ENCODE data around the gene CTPS1. TPM values are rescaled to one million over a fixed set of nuclear protein-coding genes. Genes with fewer than 3 reads are reported as not detected.

CTPS1 gene, protein sequence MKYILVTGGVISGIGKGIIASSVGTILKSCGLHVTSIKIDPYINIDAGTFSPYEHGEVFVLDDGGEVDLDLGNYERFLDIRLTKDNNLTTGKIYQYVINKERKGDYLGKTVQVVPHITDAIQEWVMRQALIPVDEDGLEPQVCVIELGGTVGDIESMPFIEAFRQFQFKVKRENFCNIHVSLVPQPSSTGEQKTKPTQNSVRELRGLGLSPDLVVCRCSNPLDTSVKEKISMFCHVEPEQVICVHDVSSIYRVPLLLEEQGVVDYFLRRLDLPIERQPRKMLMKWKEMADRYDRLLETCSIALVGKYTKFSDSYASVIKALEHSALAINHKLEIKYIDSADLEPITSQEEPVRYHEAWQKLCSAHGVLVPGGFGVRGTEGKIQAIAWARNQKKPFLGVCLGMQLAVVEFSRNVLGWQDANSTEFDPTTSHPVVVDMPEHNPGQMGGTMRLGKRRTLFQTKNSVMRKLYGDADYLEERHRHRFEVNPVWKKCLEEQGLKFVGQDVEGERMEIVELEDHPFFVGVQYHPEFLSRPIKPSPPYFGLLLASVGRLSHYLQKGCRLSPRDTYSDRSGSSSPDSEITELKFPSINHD
- total RNA-seq (ENCODE audit: unreplicated experiment), result 41.2 TPM
- long read RNA-seq, transcript CTPS1-202 (19 exons, 3,201 nt), result major isoform, 18 of 29 reads
- long read RNA-seq, partial matches to known transcripts, result 5 of 29 reads
- long read RNA-seq, other reads (novel, unspliced or antisense), result 4 of 29 reads

DNA sequence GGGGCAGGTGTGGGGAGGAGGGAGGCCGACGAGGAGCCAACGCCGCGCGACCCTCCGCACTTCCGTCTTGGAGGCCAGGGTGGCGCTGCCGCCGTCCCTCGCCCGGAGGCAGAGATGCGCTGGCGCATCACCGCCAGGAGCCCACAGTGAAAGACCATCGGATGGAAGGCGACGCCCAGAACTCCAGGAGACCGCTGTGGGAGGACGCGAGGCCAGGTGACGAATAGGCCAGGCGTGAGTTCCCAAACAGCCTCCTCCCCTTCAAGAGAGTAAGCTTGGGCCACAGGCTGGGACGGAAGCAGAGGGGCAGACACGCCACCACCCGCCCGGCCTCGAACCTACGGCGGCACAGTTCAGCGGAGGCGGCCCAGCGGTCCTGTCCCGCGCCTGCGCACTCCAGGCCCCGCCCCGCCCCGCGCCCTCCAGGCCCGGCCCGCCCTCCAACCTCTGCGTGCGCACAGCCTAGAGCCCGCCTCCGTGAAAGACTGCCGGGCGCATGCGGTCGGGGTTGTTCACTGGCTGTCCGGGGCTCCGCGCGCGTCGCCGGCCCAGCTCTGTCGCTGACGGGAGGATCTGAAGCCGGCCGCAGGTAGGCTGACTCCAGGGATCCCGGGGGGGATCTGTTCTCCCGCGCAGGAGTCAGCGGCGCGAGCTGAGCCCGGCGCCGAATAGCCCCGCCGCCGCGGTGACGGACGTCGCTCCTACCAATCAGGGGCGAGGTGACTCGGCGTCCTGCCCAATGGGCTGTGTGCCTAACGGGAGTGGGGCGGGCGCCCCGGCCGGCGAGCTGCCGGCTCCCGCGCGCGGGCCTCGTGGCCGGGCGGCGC lies at the start of gene CTPS1:
CTPS1 (plus strand) TSS at position 456 of the 827 bp plus-strand sequence. CDS start 3,595 bp downstream, outside the sequence.
- Mint-ChIP-seq H3K27me3 (ENCODE audit: unreplicated experiment) (peaks cover 10% of the 10 kb centered on the region), H3K4me1 (ENCODE audit: unreplicated experiment) (peaks cover 33% of the 10 kb centered on the region), H3K36me3 (ENCODE audit: low read depth, unreplicated experiment) (peaks cover 14% of the 10 kb centered on the region), H3K27ac (ENCODE audit: unreplicated experiment) (peak within 1 kb of the TSS; percentile 44), H3K4me3 (ENCODE audit: unreplicated experiment) (peak within 1 kb of the TSS; percentile 92), H3K9me3 (ENCODE audit: unreplicated experiment) (no peaks in the 10 kb centered on the region)
- TF ChIP-seq, protein P1, sequence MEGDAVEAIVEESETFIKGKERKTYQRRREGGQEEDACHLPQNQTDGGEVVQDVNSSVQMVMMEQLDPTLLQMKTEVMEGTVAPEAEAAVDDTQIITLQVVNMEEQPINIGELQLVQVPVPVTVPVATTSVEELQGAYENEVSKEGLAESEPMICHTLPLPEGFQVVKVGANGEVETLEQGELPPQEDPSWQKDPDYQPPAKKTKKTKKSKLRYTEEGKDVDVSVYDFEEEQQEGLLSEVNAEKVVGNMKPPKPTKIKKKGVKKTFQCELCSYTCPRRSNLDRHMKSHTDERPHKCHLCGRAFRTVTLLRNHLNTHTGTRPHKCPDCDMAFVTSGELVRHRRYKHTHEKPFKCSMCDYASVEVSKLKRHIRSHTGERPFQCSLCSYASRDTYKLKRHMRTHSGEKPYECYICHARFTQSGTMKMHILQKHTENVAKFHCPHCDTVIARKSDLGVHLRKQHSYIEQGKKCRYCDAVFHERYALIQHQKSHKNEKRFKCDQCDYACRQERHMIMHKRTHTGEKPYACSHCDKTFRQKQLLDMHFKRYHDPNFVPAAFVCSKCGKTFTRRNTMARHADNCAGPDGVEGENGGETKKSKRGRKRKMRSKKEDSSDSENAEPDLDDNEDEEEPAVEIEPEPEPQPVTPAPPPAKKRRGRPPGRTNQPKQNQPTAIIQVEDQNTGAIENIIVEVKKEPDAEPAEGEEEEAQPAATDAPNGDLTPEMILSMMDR (IDR thresholded peaks at IDR 0.05; ENCODE audit: unreplicated experiment), result no peak
- peak; percentile 94 for DNase-seq (ENCODE audit: low spot score)

- no peaks in the 10 kb centered on the region for H3K36me3 Mint-ChIP-seq (ENCODE audit: low read depth, unreplicated experiment)
- H3K27ac Mint-ChIP-seq (ENCODE audit: unreplicated experiment), result no peak overlapping the region
- H3K4me1 Mint-ChIP-seq (ENCODE audit: unreplicated experiment), result peaks cover 20% of the 10 kb centered on the region
- no peaks in the 10 kb centered on the region for H3K9me3 Mint-ChIP-seq (ENCODE audit: unreplicated experiment)
- TF ChIP-seq, protein P1 (IDR thresholded peaks at IDR 0.05; ENCODE audit: unreplicated experiment), result no peak
- peaks cover 3% of the 10 kb centered on the region for H3K27me3 Mint-ChIP-seq (ENCODE audit: unreplicated experiment)
- no peak for DNase-seq (ENCODE audit: low spot score)
- no peak overlapping the region for H3K4me3 Mint-ChIP-seq (ENCODE audit: unreplicated experiment)
Observed at GRCh38 chr1:40930174-40930964, 49.1 kb upstream of the CTPS1 start.

DNA sequence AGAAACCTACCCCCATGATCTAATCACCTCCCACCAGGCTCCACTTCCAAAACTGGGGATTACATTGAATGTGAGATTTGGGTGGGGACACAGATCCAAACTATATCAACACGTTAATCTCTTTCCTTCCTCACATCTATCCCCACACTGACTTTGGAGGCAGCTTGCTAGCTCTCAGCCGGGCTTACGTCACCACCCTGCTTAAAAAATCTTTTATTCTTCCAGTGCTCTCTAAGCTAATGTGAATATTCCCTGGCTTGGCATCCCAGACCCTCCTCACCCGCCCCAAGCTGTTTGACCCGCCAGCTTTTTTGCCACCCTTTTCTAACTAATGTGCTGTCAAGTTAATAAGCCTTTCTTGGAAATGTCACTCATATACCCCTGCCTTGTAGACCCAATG lies 47.9 kb upstream of the CTPS1 start:
- no peak for DNase-seq (ENCODE audit: low spot score)
- Mint-ChIP-seq H3K4me3 (ENCODE audit: unreplicated experiment) (no peak overlapping the region), H3K9me3 (ENCODE audit: unreplicated experiment) (no peaks in the 10 kb centered on the region), H3K4me1 (ENCODE audit: unreplicated experiment) (peaks cover 20% of the 10 kb centered on the region), H3K36me3 (ENCODE audit: low read depth, unreplicated experiment) (no peaks in the 10 kb centered on the region), H3K27ac (ENCODE audit: unreplicated experiment) (peak overlapping the region; percentile 50), H3K27me3 (ENCODE audit: unreplicated experiment) (peaks cover 2% of the 10 kb centered on the region)
- TF ChIP-seq, protein P1 (IDR thresholded peaks at IDR 0.05; ENCODE audit: unreplicated experiment), result no peak

DNA sequence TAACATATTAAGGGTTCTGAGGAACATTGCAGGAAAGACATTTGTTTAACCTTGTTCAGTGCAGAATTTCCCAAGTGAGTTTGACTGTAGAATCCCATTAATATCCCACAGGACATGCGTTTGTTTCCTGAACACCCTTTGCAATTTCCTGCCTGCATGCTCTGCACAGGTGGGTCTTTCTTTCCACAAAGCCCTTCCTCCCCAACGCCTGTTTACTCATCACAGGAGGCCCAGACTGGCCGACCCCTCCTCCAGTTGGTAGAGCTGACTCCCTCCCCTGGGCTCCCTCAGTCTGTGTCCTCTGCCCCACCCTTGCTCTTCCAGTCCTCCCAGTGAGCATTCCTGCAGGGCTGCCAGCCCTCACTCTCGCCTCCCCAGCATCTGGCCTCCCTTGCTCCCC lies 47.5 kb upstream of the CTPS1 start:
- Mint-ChIP-seq H3K27ac (ENCODE audit: unreplicated experiment) (peak overlapping the region; percentile 50), H3K4me3 (ENCODE audit: unreplicated experiment) (no peak overlapping the region), H3K4me1 (ENCODE audit: unreplicated experiment) (peaks cover 20% of the 10 kb centered on the region), H3K27me3 (ENCODE audit: unreplicated experiment) (peaks cover 2% of the 10 kb centered on the region), H3K36me3 (ENCODE audit: low read depth, unreplicated experiment) (no peaks in the 10 kb centered on the region), H3K9me3 (ENCODE audit: unreplicated experiment) (no peaks in the 10 kb centered on the region)
- no peak for DNase-seq (ENCODE audit: low spot score)
- TF ChIP-seq, protein P1 (IDR thresholded peaks at IDR 0.05; ENCODE audit: unreplicated experiment), result no peak

Data from endothelial cell (in vitro differentiated cells).